ENCODE data around the gene CENPV.

Gene CENPV

DNA sequence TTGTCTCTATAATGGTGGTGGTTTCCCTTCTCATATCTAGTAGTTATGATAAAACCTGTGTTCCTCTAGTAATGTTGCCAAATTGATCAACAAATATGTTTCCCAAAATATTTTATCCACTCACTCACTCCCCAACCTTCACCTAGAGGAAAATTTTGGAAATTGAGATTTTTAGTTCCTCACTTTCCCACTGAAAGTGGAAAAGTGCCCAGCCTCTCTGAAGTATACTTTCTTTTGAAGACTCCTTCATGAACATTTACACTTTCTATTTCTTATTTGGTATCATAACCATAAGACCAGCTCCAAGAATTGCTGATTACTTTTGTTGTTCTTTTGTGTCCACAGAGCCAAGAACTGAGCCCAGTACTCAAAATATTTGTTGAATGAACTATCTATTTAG is 5.1 kb upstream of the CENPV start:
- Histone ChIP-seq H3K4me2 (ENCODE audit: low read length) (no peak overlapping the region), H3K27ac (ENCODE audit: low read depth, low read length) (no peak overlapping the region), H3K9me3 (ENCODE audit: control insufficient read depth, insufficient read depth, low read length) (no peaks in the 10 kb centered on the region), H3K27me3 (ENCODE audit: control insufficient read depth, low read length) (no peaks in the 10 kb centered on the region), H4K20me1 (ENCODE audit: control insufficient read depth, insufficient read depth, low read depth, low read length) (no peaks in the 10 kb centered on the region), H3K79me2 (ENCODE audit: control insufficient read depth, low read length) (no peaks in the 10 kb centered on the region), H3F3A (ENCODE audit: control insufficient read depth, insufficient read depth) (0 out of 2 replicates have a peak, but pooled peaks cover 2% of the 10 kb centered on the region), H3K4me3 (ENCODE audit: low read length) (no peak overlapping the region), H3K9me2 (replicated peaks; ENCODE audit: control insufficient read depth, low read length) (no peaks in the 10 kb centered on the region), H3K36me3 (ENCODE audit: control insufficient read depth, low read length) (no peaks in the 10 kb centered on the region), H3K4me1 (ENCODE audit: control insufficient read depth, low read length) (peaks cover 8% of the 10 kb centered on the region)
- no peak for TF ChIP-seq EZH2phosphoT487 (IDR thresholded peaks at IDR 0.05; ENCODE audit: borderline replicate concordance, low read length)
- TF ChIP-seq CTCF (IDR thresholded peaks at IDR 0.05; ENCODE audit: low read depth, low read length, poor library complexity, severe bottlenecking), result no peak

DNA sequence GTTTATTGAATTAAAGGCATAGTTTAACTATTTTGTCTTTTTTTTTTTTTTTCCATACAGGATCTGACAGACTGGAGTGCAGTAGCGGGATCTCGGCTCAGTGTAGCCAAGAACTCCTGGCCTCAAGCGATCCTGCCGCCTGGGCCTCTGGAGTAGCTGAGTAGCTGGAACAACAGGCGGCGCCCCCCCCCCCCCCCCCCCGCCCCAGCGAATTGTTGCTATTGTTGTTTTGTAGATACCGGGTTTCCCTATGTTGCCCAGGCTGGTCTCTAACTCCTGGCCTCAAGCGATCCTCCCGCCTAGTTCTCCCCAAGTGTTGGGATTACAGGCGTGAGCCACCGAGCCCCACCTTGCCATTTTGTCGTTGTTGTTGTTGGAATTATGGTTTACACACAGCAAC is 1.3 kb upstream of the CENPV start:
- Histone ChIP-seq H3K4me2 (ENCODE audit: low read length) (no peak overlapping the region), H4K20me1 (ENCODE audit: control insufficient read depth, insufficient read depth, low read depth, low read length) (no peaks in the 10 kb centered on the region), H3K9me2 (replicated peaks; ENCODE audit: control insufficient read depth, low read length) (no peaks in the 10 kb centered on the region), H3K79me2 (ENCODE audit: control insufficient read depth, low read length) (peaks cover 32% of the 10 kb centered on the region), H3K4me3 (ENCODE audit: low read length) (no peak overlapping the region), H3K4me1 (ENCODE audit: control insufficient read depth, low read length) (peaks cover 16% of the 10 kb centered on the region), H3K36me3 (ENCODE audit: control insufficient read depth, low read length) (peaks cover 11% of the 10 kb centered on the region), H3F3A (ENCODE audit: control insufficient read depth, insufficient read depth) (0 out of 2 replicates have a peak, but pooled peaks cover 2% of the 10 kb centered on the region), H3K27me3 (ENCODE audit: control insufficient read depth, low read length) (no peaks in the 10 kb centered on the region), H3K27ac (ENCODE audit: low read depth, low read length) (no peak overlapping the region), H3K9me3 (ENCODE audit: control insufficient read depth, insufficient read depth, low read length) (no peaks in the 10 kb centered on the region)
- TF ChIP-seq CTCF (IDR thresholded peaks at IDR 0.05; ENCODE audit: low read depth, low read length, poor library complexity, severe bottlenecking) (no peak), EZH2phosphoT487 (IDR thresholded peaks at IDR 0.05; ENCODE audit: borderline replicate concordance, low read length) (no peak)

DNA sequence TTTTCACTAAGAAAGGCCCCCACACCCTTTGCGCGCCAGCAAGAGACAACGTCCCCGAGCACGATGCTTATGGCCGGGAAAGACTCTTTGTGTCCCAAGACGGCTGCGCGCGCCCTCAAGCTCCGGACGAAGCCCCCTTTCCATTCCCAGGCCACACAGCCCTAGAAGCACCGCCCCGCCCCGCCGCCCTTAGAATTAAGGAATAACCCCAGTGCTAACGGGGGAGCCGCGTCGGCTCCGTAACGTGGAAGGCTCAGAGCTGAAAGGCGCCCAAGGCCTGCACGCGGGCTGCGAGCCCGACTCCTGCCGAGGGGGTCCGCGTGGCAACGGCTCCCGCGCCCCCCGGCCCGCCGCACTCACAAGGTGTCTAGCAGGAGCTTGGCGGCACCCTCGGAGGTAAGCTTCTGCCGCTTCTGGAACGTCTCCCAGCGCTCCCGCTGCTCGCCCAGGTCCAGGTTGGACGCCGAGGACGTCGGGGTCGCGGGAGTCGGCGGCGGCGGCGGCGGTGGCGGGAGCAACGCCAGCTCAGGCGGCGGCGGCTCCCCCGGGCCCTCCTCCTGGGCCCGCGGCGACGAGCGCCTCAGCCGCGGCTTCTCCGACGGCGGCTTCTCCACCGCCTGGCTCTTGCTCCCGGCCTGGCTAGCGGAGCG is 477 bp downstream of the CENPV start:
- Histone ChIP-seq H3K79me2 (ENCODE audit: control insufficient read depth, low read length) (peaks cover 39% of the 10 kb centered on the region), H4K20me1 (ENCODE audit: control insufficient read depth, insufficient read depth, low read depth, low read length) (no peaks in the 10 kb centered on the region), H3K9me3 (ENCODE audit: control insufficient read depth, insufficient read depth, low read length) (no peaks in the 10 kb centered on the region), H3K4me2 (ENCODE audit: low read length) (peak overlapping the region; percentile 93), H3K36me3 (ENCODE audit: control insufficient read depth, low read length) (peaks cover 27% of the 10 kb centered on the region), H3K27me3 (ENCODE audit: control insufficient read depth, low read length) (no peaks in the 10 kb centered on the region), H3K9me2 (replicated peaks; ENCODE audit: control insufficient read depth, low read length) (no peaks in the 10 kb centered on the region), H3K4me3 (ENCODE audit: low read length) (peak overlapping the region; percentile 85), H3F3A (ENCODE audit: control insufficient read depth, insufficient read depth) (0 out of 2 replicates have a peak, but pooled peaks cover 2% of the 10 kb centered on the region), H3K27ac (ENCODE audit: low read depth, low read length) (peak overlapping the region; percentile 45), H3K4me1 (ENCODE audit: control insufficient read depth, low read length) (peaks cover 16% of the 10 kb centered on the region)
- TF ChIP-seq CTCF (IDR thresholded peaks at IDR 0.05; ENCODE audit: low read depth, low read length, poor library complexity, severe bottlenecking) (no peak), EZH2phosphoT487 (IDR thresholded peaks at IDR 0.05; ENCODE audit: borderline replicate concordance, low read length) (no peak)
